UCSD-AML1 (cell line): ENCODE results near the gene EPB41L4B.
"Not testable (repeated sequence)": the region's sequence is repeated elsewhere in the genome, so short reads cannot be mapped to it uniquely, and the experiment has no call there.

ENCODE experiments used
- DNase-seq: peaks from one replicate; lab custom pipeline; 2025; ENCODE audit not compliant: unreplicated experiment; lab: John Stamatoyannopoulos, UW

Gene EPB41L4B

GRCh38 chr9:109246533-109246932 lies 74.3 kb downstream of the EPB41L4B start:
- DNase-seq, result no peak

- no peak for DNase-seq
Observed at GRCh38 chr9:109245310-109245897, 75.5 kb downstream of the EPB41L4B start.

GRCh38 chr9:109244179-109245132 lies 76.4 kb downstream of the EPB41L4B start:
- DNase-seq, result peak; percentile 48

GRCh38 chr9:109242741-109243140 lies 78.1 kb downstream of the EPB41L4B start:
- DNase-seq, result no peak

- no peak for DNase-seq
Observed at GRCh38 chr9:109242014-109242413, 78.8 kb downstream of the EPB41L4B start.

GRCh38 chr9:109241207-109241606 lies 79.7 kb downstream of the EPB41L4B start:
- no peak for DNase-seq

- DNase-seq, result no peak
Observed at GRCh38 chr9:109239240-109239639, 81.6 kb downstream of the EPB41L4B start.

GRCh38 chr9:109238655-109239054 lies 82.2 kb downstream of the EPB41L4B start:
- no peak for DNase-seq

GRCh38 chr9:109238125-109238524 lies 82.7 kb downstream of the EPB41L4B start:
- no peak for DNase-seq

GRCh38 chr9:109232449-109233237 lies 88.2 kb downstream of the EPB41L4B start:
- no peak for DNase-seq

GRCh38 chr9:109231593-109231992 lies 89.3 kb downstream of the EPB41L4B start:
- no peak for DNase-seq

GRCh38 chr9:109230277-109230676 lies 90.6 kb downstream of the EPB41L4B start:
- DNase-seq, result no peak

GRCh38 chr9:109229682-109230081 lies 91.2 kb downstream of the EPB41L4B start:
- no peak for DNase-seq

- DNase-seq, result no peak
Observed at GRCh38 chr9:109228093-109228642, 92.7 kb downstream of the EPB41L4B start.

- no peak for DNase-seq
Observed at GRCh38 chr9:109225629-109226028, 95.2 kb downstream of the EPB41L4B start.

- no peak for DNase-seq
Observed at GRCh38 chr9:109224751-109225150, 96.1 kb downstream of the EPB41L4B start.

GRCh38 chr9:109218242-109218641 lies 102.6 kb downstream of the EPB41L4B start:
- not testable (repeated sequence) for DNase-seq

GRCh38 chr9:109214414-109214813 lies 106.4 kb downstream of the EPB41L4B start:
- DNase-seq, result no peak

GRCh38 chr9:109213285-109214121 lies 107.4 kb downstream of the EPB41L4B start:
- no peak for DNase-seq

- DNase-seq, result no peak
Observed at GRCh38 chr9:109212768-109213167, 108.1 kb downstream of the EPB41L4B start.
